GM19239 (cell line): Measurements from ENCODE around the gene CBX6.

Experiments
- DNase-seq: peaks from one replicate; pipeline ENCODE4 v3.0.0; 2011; ENCODE audit warnings: low spot score; ENCODE audit not compliant: insufficient read length
- FAIRE-seq: peaks from 2 replicates; lab custom pipeline; 2011; peaks lifted over from hg19 to GRCh38; lab: Jason Lieb, UNC

Gene CBX6

GRCh38 chr22:38874529-38875222 lies 2.7 kb upstream of the CBX6 start:
- FAIRE-seq (no peak), DNase-seq (no peak)

DNA sequence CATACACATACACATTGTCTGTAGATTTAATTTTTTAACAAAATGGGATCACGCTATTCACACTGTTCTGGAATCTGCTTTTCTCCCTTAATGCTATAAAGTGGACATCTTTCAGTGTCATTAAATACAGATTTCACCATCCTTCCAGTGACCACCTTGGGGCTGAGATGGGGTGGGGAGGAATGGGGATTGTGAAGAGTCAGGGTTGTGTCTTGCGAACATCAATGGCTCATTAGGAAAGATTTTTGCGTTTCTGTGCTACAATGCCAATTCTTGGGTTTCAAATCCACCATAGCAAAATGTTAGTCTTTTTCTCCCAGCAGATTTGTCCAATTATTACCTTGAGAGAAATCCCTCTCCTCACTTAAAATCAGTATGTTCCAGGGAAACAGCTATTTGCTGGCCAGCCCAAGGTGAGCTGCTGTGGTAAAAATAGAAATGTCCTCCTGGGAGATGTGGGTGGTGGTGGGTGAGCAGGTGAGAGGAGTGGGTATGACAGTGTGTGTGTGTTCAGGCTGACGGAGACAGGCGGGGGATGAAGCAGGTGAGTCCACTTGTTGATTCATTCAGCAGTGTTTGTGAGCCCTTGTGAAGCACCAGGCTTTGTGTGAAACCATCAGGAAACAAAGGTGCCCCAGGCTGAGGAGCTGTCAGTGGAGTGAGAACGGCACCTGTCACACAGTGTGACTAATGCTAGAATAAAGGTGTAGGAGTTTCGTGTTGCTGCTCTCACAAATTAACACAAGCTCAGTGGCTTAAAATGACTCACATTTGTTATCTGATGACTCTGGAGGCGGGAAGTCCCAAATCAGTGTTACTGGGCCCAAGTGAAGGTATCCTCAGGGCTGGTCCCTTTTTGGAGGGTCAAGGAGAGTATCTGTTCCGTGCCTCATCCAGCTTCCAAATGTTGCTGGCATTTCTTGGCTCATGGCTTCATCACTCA lies 1.7 kb upstream of the CBX6 start:
- FAIRE-seq: peak; percentile 80

GRCh38 chr22:38872831-38873248 lies 824 bp upstream of the CBX6 start:
- no peak for DNase-seq
- peak; percentile 82 for FAIRE-seq

More for the DNA sequence above, 1.7 kb upstream of the CBX6 start:
- no peak for DNase-seq

DNA sequence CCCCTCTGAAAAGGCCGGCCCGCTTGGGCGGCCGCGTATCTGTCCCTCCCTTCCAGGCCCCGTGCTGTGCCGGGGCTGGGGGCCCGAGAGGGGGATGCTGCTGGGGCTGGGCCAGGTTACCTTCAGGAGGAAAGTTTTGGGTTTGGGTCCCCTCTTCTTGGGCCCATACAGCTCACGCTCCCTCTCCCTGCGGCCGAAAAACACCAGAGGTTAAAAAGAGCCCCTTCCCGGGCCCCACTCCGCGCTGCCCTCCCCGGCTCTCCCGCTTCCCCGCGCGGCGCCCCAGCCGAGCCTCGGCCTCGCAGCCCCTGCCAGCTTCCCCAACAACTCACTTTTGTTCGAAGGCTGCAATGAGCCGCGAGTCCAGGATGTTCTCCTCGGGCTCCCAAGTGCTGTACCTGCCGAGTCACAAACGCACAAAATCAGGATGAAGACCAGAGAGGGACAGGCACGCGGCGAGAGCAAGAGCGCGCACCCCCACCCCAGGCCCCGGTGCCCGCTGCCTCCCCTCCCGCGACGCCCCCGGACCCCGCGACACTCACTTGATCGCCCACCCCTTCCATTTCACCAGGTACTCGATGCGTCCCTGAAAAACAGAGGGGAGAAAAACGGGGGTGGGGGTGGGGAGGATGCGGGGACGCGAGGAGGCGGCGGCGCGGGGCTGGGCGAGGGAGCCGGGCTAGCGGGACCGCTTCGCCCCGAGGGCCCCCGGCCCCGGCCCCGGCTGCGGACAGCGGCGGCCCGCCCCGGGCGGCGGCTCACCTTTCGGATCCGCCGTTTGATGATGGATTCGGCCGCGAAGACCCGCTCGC lies 450 bp downstream of the CBX6 start:
- FAIRE-seq: no peak
- no peak for DNase-seq

GRCh38 chr22:38870791-38871359 lies 1.1 kb downstream of the CBX6 start:
- DNase-seq (no peak), FAIRE-seq (peak; percentile 81)

DNA sequence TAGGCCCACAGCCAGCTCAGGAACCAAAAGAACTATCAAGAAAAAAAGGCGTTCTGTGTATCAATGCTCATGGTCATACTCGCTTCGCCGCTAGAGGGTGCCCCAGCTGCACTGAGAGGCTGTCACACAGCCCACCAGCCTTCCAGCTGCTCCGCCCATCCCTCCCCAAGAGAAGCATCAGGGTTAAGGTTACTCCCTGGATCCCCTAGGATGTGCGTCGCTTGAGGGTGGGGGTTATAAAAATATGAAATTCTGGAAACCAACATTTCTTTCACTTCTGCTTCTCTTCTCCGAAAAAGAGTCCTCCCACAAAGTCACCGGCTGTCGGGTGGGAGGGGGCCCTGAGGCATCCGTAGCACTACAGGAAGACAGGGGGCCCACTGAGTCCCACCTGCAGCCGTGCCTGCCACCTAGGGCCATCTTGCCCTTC lies 1.7 kb downstream of the CBX6 start:
- DNase-seq (peak; percentile 82), FAIRE-seq (peak; percentile 93)

GRCh38 chr22:38869663-38870062 lies 2.4 kb downstream of the CBX6 start:
- no peak for FAIRE-seq
- no peak for DNase-seq

GRCh38 chr22:38868886-38869381 lies 3.1 kb downstream of the CBX6 start:
- DNase-seq (peak; percentile 97), FAIRE-seq (peak; percentile 90)

DNA sequence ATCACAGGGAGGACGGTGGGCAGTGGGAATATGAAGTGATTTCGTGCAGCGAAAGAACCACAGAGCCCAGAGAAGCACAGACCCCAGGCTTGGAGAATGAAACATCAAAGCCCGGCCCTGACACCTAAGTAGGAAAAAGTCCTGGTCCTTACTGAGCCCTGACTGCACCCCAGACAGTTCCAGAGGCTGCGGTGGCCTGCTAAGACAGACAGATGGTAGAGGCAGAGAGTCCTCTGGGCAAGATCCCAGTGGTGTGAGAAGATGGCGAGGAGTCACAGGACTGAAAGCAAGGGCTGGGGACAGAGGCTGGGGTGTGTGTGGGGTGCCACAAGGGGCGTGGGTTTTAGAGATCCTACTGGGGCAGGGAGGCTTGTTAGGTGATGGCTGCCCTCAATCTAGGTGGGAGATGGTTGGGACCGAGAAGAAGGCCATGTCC lies 3.7 kb downstream of the CBX6 start:
- DNase-seq (no peak), FAIRE-seq (no peak)

GRCh38 chr22:38867471-38868285 lies 4.3 kb downstream of the CBX6 start:
- FAIRE-seq: no peak
- DNase-seq: no peak

- FAIRE-seq (no peak), DNase-seq (no peak)
Observed at GRCh38 chr22:38867124-38867455, 4.9 kb downstream of the CBX6 start.

DNA sequence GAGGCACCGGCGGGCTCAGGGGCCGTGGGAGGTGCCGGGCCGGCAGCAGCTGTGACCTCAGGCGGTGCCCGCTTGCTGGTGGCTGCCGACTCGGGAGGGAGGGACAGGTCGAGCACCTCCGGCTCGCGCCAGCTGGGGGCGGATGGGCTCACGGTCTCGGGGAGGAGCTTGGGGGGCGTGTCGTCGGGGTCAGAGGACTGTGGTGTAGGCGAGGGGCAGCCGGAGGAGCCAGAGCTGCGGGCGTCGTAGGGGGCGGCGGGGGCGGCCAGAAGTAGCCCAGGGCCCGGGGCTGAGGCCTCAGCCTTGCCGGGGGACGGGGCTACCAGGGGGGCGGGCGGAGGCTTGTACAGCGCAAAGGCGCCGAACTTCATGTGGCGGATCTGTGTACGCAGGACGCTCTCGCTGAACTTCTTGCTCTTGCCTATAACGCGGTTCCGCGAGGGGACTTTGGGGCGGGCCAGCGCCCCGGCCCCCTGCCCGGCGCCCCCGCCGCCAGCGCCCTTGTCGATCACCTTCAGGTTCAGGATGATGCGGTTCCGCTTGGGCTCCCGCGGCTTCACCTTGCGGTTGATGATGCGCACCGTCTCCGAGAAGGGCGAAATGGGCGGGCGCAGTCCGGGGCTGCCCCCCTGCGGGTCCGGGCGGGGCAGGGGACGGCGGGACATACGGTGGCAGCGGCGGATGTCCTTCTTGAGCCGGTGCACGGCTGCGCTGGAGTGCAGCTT lies 5.5 kb downstream of the CBX6 start:
- FAIRE-seq: no peak

DNA sequence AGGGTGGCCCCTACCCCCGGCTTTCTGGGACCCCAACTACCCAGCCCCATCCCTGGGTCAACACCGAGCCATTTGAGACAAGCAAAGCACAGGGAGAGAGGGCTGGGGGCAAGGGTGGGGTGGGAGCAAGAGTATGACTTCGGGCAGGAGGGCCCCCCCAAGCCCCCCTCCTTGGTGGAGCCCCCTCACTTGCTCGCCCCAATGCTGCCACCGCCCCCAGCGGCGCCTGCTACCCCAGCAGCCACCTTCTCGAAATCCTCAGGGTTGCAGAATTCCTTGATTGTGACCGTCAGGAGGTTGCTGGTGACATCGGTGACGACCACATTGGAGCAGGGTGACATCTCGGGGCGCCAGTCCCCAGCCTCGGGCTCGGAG lies 6.0 kb downstream of the CBX6 start:
- no peak for DNase-seq
- no peak for FAIRE-seq

More for the DNA sequence above, 5.5 kb downstream of the CBX6 start:
- DNase-seq: no peak

GRCh38 chr22:38865201-38866023 lies 6.6 kb downstream of the CBX6 start:
- DNase-seq: no peak
- FAIRE-seq: no peak

DNA sequence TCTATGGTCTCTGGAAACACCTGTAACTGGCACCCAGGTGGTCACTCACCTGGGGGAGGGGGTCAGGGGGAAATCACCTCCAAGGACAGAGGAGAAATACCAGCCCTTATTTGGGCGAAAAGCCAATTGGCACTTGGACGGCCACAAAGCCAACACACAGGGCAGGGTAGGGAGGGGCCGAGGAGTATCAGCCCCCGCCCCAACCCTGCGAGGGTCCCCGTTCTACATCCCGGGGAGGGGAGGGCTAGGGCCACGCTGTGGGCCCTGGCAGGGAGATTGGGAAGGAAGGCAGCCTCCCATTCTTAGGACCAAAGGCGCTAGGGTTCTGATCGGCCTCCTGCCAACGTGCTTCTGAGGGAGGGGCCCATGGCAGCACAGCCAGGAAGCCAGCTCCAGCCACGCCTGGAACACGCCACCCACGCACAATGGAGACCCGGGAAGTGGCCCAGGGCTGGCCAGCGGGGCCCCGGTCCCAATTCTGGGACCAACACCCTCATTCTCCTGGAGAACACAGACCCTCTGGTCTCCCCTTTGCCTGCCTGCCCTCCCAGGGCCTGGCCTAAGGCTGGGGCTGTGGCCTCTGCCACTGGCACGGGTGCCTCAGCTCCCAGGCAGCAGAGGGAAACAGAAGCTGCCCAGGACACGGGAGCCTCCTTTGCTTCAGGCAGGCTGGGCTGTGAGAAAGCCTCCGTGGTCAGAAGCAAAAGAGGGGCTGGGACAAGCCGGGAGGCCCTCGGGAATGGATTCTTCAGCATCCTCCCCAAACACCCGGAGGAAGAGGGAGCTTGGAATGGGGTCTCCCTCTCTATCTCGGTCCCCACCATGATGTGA lies 7.4 kb downstream of the CBX6 start:
- DNase-seq: no peak
- no peak for FAIRE-seq

DNA sequence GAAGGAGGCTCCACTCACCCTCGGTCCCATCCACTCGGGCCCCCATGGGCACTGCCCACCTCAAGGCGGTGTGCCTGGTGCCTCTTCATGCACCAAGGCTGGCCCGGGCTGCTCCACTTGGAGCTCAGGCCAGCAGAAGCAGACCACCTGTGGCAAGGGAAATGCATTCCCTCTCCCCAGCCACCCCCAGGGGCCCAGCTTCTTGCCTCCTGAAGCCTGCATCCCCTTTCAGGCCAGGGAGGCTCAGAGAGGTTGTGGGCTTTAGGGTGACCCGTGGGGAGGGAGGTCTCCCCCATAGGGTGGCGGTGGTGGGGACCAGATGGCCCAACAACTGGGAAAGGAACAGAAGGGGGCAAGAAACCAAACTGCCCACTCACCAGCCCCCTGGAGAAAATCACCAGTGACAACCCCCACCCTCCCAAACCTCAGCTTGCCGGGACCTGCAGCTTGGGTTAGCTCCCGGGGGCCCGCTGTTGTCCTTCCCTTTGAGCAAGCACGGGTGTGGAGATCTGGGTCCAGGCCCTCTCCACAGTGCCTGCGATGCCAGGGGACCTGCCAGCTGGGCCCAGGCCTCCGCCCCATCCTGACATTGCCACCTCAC lies 8.4 kb downstream of the CBX6 start:
- FAIRE-seq (no peak), DNase-seq (no peak)
